ENCODE measurements around the gene CACTIN.

The CACTIN gene

GRCh38 chr19:3622224-3622623, 4.4 kb downstream of the CACTIN start:
- no peak for DNase-seq

GRCh38 chr19:3621689-3622088, 4.9 kb downstream of the CACTIN start:
- no peak for DNase-seq

GRCh38 chr19:3620817-3621547, 5.6 kb downstream of the CACTIN start:
- DNase-seq: no peak

- no peak for DNase-seq
These were observed 6.3 kb downstream of the CACTIN start for GRCh38 chr19:3620145-3620816.

GRCh38 chr19:3619631-3620012, 7.0 kb downstream of the CACTIN start:
- DNase-seq: no peak

GRCh38 chr19:3618811-3619630, 7.6 kb downstream of the CACTIN start:
- no peak for DNase-seq

- no peak for DNase-seq
These were observed 8.3 kb downstream of the CACTIN start for GRCh38 chr19:3618144-3618810.

- no peak for DNase-seq
These were observed 9.1 kb downstream of the CACTIN start for GRCh38 chr19:3617463-3617862.

GRCh38 chr19:3615524-3616135, 11.0 kb downstream of the CACTIN start:
- DNase-seq: no peak

GRCh38 chr19:3614858-3615505, 11.6 kb downstream of the CACTIN start:
- no peak for DNase-seq

- no peak for DNase-seq
These were observed 12.6 kb downstream of the CACTIN start for GRCh38 chr19:3613818-3614661.

- no peak for DNase-seq
These were observed 13.5 kb downstream of the CACTIN start for GRCh38 chr19:3612901-3613741.

GRCh38 chr19:3612330-3612729, 14.3 kb downstream of the CACTIN start:
- DNase-seq: no peak

GRCh38 chr19:3611841-3612240, 14.7 kb downstream of the CACTIN start:
- DNase-seq: no peak

GRCh38 chr19:3610745-3611717, 15.6 kb downstream of the CACTIN start:
- DNase-seq: no peak

GRCh38 chr19:3609779-3610719, 16.5 kb downstream of the CACTIN start:
- no peak for DNase-seq

GRCh38 chr19:3608750-3609322, 17.8 kb downstream of the CACTIN start:
- no peak for DNase-seq
